Epithelial cell of esophagus (primary cell): Measurements from ENCODE around the gene FNIP1.

Experiments used
- DNase-seq: peaks from one replicate; pipeline ENCODE4 v3.0.0; 2010; ENCODE audit warnings: low read depth
- H3K4me3 ChIP-seq: 2 replicates; pipeline ENCODE4 v1.5.1; 2011; ENCODE audit warnings: mild to moderate bottlenecking, low read length, control low read depth
- CTCF ChIP-seq: IDR thresholded peaks from 2 replicates; pipeline ENCODE4 v1.5.1; 2011; ENCODE audit warnings: low read depth, mild to moderate bottlenecking, low read length, control low read depth, inconsistent platforms; ENCODE audit not compliant: insufficient read depth; ENCODE audit errors: missing control alignments

Gene FNIP1

GRCh38 chr5:131610198-131611063 is 186.4 kb downstream of the FNIP1 start:
- H3K4me3 ChIP-seq, result no peak overlapping the region
- TF ChIP-seq CTCF, result no peak
- DNase-seq, result peak; percentile 81

- DNase-seq, result no peak
- no peak overlapping the region for H3K4me3 ChIP-seq
- TF ChIP-seq CTCF, result no peak
These were observed 187.0 kb downstream of the FNIP1 start for GRCh38 chr5:131609774-131610173.

GRCh38 chr5:131608597-131608996 is 188.2 kb downstream of the FNIP1 start:
- DNase-seq, result no peak
- H3K4me3 ChIP-seq, result no peak overlapping the region
- TF ChIP-seq CTCF, result no peak

GRCh38 chr5:131607903-131608540 is 188.8 kb downstream of the FNIP1 start:
- DNase-seq, result no peak
- no peak for TF ChIP-seq CTCF
- H3K4me3 ChIP-seq, result no peak overlapping the region

- TF ChIP-seq CTCF, result no peak
- no peak for DNase-seq
- no peak overlapping the region for H3K4me3 ChIP-seq
These were observed 189.4 kb downstream of the FNIP1 start for GRCh38 chr5:131607418-131607817.

GRCh38 chr5:131605086-131605485 is 191.7 kb downstream of the FNIP1 start:
- no peak for TF ChIP-seq CTCF
- H3K4me3 ChIP-seq, result no peak overlapping the region
- DNase-seq, result no peak
